ENCODE measurements around the gene DOCK9.

DOCK9 gene

GRCh38 chr13:98888222-98888889, 89.5 kb downstream of the DOCK9 start:
- no peak for DNase-seq (ENCODE audit: low spot score)

DNA sequence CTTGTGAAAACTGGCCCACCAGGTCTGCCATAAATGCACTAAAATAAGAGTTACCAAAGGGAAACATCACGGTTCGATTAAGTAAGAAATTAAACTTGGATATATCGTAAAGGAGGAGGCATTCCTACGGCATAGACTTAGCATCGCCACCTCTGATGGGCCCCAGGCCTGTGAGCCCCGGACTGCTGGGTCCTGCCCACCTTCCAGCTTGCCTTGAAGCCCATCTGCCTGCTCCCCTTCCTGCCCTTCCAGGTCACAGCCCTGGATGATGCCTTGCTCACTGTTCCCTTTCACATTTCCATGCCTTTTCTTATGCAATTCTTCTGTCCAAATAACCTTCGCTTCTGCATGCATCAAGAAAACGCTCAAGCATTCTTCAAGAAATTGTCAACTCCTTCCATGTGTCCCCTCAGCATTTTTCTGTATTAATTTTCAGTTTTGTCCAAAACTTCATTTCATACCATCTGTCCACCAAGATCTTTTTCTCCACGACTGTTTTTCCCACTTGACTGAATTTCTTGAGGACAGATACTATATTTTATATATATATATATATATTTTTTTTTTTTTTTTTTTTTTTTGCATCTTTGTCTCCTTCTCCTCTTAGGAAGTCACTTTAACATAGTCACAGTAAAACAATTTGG, 91.2 kb downstream of the DOCK9 start:
- DNase-seq (ENCODE audit: low spot score), result no peak

- no peak for DNase-seq (ENCODE audit: low spot score)
These were observed 92.3 kb downstream of the DOCK9 start for GRCh38 chr13:98885600-98885999.

DNA sequence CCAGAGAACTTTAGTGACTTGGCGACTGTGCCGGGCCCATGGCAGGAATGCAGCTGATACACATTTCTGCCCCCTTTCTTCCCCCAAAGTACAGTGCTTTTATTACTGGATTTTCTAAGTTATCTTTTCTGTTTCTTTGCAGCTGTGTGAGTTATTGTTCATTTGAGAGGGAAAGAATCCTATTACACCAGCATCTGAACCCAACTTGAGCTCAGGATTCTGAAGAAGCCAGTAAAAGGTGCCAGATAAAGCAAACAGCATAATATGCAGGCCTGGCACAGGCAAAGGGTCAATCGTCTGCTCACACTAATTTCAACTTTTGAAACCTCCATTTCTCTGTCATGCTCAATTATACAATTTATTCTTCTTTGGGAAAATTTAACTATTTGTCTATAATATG, 93.9 kb downstream of the DOCK9 start:
- DNase-seq (ENCODE audit: low spot score), result no peak

DNA sequence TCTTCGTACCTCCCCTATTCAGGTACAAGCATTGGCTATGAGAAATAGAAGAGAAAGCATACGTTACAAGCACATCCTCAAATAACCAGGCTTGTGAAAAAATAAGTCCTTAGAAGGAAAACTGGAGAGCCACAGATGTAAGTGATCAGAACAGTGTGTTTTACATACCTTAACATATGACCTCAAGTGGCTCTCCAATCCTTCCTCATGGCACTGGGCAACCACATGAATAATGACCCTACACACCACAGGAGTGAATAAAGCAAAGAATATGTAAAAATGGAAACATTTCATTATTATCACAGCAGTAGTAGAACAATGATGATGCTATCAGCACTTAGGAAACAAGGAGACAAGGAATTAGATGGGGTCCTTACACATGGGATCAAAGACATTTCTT, 96.5 kb downstream of the DOCK9 start:
- no peak for DNase-seq (ENCODE audit: low spot score)

DNA sequence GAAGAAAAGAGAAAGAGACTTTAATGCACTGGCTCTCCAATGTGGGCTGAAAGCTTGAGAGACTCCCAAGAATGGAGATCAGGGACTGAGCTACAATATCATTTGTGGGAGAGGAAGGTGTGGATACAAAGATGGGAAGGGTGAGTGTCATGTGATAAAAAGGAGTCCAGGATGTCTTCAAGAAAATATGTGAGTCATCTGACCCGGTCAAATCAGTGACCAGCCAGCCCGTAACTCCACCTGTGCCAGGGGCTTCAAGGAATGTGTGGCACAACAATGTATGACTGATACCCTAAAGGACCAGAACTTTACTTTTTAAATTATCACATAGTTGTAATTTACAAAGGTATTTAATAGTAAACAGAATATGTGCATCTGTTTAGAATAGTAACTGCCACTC, 97.2 kb downstream of the DOCK9 start:
- no peak for DNase-seq (ENCODE audit: low spot score)

- DNase-seq (ENCODE audit: low spot score), result no peak
These were observed 97.9 kb downstream of the DOCK9 start for GRCh38 chr13:98879957-98880356.

DNA sequence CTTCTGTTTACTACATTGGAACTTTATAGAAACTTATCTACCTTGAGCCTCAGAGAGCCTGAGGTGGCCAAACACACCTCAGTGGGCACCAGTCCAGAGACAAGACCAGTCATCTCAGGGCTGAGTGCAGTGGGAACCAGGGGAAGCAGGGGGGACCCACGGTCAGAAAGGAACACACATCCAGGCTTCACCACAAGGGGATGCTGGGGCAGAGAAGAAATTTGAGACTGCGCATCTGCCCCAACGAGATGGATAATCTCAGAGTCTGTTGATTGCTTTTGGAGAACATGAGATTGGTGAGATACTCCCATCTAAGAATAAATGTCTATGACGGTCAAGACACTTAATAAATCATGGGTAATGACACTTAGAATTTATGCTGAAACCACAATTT, 98.7 kb downstream of the DOCK9 start:
- DNase-seq (ENCODE audit: low spot score), result no peak

DNA sequence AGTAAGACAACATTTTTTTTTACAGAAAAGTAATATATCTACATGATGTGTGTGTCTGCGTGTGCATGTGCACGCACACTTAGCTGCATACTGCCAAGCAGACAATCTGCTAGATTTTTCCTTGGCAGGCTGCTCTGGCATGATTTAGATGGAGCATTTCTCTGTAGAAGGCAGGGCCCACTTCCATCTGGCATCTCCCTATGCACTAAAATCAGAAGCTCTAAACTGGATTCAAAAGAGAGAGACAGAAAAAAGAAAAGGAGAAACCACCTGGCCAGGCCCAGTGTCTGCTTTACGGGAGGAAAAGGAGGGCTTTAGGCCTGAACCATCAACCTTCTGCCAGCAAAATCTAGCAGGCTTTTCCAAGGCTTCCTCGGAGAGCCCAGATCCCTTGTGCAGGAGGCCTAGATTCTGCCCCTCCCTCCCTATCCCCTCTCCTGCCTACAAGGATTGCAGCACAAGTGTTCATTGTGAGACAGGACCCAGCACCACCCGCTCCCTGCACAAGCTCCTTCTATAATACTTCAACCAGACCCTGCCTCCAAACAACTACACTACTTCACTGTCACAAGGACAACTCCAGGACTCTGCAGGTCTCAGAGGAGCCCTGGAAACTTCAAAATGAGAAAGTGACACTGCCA, 99.3 kb downstream of the DOCK9 start:
- no peak for DNase-seq (ENCODE audit: low spot score)

- no peak for DNase-seq (ENCODE audit: low spot score)
These were observed 99.9 kb downstream of the DOCK9 start for GRCh38 chr13:98877936-98878335.

DNA sequence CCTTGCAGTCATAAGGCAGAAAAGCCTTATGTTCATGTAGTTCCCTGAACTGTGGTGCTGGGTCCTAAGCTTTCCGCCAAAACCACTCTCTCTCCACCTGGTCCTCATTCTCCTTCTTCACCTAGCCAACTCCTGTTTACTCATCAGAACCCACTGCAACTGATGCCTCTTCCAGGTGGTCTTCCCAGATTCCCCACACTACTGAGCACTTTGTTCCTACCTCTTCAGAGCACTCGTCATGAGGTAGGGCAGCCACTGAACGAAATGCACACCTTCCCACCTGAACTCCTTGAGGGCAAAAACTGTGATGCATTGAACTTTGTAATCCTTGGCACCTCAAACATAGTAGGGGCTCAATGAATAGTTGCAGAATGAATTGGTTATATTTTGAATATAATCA, 100.4 kb downstream of the DOCK9 start:
- no peak for DNase-seq (ENCODE audit: low spot score)

DNA sequence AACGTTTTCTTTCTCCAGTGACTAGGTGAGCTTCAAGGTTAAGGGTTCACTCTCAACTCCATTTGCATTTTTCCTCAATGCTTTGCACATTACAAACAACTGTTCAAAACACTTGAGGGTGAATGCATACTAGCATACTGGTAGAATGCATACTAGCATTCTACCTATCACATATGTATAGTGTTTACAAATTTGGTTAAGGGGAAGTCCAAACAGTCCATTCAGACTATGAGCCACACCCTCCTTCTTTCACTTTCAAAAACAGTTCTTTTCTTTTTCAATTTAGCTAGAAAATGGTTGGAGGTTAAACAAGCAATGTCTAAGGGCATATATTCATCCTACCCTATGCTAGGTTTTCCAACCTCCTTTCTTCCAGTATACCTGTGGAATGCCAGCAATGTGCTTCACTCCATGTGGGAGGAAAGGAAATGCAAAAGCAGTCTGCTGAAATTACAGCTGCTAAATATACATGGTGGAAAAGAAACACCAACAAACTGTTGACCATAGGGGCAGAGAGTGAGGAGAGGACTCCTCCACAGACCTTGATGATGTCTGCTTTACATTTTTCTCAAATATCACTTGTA, 102.6 kb downstream of the DOCK9 start:
- peak; percentile 33 for DNase-seq (ENCODE audit: low spot score)

GRCh38 chr13:98874029-98874397, 103.9 kb downstream of the DOCK9 start:
- DNase-seq (ENCODE audit: low spot score), result no peak

DNA sequence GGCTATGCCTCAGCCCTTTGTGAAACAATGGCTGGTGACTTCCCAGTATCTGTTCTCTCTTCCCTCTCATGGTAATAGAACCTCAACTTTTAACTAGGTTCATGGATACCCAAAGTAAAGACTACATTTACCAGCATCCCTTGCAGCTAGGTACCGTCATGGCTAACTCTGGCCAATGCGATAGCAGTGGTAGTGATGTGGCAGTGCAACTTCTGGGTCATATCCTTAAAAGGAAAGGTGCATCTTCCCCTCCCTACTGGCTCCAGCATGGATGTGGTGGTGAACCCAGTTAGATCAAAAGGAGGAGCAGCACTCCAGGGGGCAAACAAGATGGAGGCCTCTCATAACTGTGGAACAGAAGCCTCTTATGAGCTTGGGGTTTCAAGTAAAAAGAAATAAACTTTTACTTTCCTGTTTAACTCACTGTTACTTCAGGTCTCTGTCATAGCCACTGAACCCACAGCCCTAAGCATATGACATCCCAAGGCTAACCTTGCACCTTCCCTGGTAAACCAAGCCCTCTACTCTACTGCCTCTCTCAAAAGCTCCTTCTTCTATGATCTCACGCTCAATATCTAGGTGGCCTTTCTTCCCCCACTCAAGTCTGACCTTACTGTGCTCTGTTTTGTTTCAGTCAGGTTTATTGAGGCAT, 104.4 kb downstream of the DOCK9 start:
- DNase-seq (ENCODE audit: low spot score), result no peak

- DNase-seq (ENCODE audit: low spot score), result no peak
These were observed 106.1 kb downstream of the DOCK9 start for GRCh38 chr13:98871727-98872126.

GRCh38 chr13:98869408-98870090, 108.3 kb downstream of the DOCK9 start:
- DNase-seq (ENCODE audit: low spot score), result no peak

- DNase-seq (ENCODE audit: low spot score), result no peak
These were observed 108.9 kb downstream of the DOCK9 start for GRCh38 chr13:98868932-98869331.

- DNase-seq (ENCODE audit: low spot score), result no peak
These were observed 111.0 kb downstream of the DOCK9 start for GRCh38 chr13:98866882-98867281.

DNA sequence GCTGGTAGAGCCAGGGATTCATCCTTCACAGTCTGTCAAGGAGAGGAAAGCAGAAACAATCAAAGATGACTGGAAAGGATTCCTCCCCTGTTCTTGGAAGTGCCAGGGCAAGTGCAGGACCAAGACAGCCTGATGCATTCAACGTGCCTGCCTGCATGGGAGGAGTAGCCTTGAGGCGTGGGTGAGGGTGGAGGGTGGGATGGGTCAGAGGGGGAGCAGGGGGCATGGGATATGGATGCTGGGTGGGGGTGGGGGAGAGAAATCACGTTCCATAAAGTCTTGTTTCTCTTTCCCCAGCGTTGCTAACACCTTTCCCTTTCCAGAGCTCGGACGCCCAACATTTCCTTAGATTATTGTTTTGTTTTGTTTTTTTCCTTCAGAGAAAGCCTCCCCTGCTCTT, 117.4 kb downstream of the DOCK9 start:
- no peak for DNase-seq (ENCODE audit: low spot score)

DNA sequence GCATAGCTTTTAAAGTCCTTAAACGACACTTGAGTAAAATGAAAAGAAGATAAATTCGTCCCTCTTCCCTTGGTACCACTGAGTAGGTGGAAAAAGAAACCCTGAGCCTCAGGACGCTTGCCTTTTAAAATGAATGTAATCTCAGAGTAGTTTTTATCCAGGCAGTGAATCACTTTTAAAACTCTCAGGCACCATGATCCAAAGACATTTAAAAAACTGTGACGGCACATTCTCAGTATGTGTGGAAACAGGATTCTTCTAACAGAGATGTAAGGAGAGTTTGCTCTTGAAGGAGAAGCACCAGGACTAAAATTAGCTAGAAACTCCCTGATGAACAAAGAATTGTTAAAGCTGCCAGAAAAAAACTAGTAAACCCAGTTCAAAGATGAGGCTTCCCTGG, 119.7 kb downstream of the DOCK9 start:
- DNase-seq (ENCODE audit: low spot score), result no peak

GRCh38 chr13:98856983-98857382, 120.9 kb downstream of the DOCK9 start:
- no peak for DNase-seq (ENCODE audit: low spot score)

DNA sequence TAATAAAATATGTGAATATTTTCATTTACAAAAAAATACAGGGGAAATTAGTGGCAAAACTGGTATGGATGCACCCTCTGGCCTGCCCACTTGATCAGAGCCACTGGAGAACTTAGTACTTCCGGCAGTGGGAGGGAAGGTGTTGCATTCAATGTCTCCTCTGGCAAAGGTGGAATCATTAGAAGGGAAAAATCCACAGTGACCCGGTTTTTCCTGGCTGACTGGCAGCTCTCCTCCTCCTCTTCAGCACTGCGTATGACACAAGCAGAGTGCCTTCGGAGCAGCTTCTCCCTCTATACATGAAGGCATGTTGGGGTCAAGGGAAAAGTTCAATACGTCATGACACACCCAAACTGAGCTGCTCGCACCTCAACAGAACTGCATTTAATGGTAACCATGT, 123.4 kb downstream of the DOCK9 start:
- DNase-seq (ENCODE audit: low spot score), result no peak
